NCI-H2196 treated with DMSO at 0.1 percent for 48 hours (cell line): Measurements from ENCODE around the gene AP3M1.
"Not testable (repeated sequence)": the region's sequence is repeated elsewhere in the genome, so short reads cannot be mapped to it uniquely, and the experiment has no call there.

Experiments
- DNase-seq: peaks from one replicate; lab custom pipeline; 2025; ENCODE audit not compliant: unreplicated experiment; lab: John Stamatoyannopoulos, UW

The AP3M1 gene

GRCh38 chr10:74163319-74164068 lies 12.9 kb upstream of the AP3M1 start:
- DNase-seq, result no peak

DNA sequence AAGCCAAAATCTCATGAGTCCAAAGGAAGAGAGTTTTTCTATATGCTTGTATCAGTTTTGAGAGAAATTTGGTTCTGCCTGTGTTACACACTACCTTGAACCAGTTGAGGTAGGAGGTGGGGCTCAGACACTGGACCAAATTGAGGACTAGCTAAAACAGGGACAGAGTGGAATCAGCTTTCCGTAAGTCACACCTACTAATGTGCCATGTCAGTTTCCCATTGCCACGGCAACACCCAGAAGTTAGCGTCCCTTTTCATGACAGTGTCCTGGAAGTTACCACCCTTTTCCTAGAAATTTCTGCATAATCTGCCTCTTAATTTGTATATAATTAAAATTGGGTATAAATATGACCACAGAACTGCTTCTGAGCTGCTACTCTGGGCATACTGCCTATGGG lies 9.4 kb upstream of the AP3M1 start:
- no peak for DNase-seq

GRCh38 chr10:74156919-74157289 lies 6.3 kb upstream of the AP3M1 start:
- no peak for DNase-seq

GRCh38 chr10:74153676-74154075 lies 3.0 kb upstream of the AP3M1 start:
- no peak for DNase-seq

DNA sequence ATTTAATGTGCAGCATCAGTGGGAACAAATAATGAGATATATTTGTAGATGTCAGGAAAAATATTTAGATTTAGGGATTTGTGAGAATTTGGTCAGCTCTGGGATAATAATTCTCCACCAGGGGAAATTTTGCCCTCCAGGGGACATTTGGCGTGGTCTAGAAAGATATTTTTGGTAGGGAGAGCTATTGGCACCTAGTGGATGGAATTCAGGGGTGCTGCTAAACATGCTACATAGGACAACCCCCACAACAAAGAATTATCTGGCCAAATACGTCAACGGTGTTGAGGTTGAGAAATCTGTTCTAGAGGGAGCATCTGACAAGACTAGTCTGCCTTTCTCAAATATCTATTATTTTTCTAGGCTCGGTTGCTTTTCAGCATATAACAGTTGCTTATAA lies 2.5 kb upstream of the AP3M1 start:
- DNase-seq, result peak; percentile 10

- no peak for DNase-seq
These were observed 1.5 kb upstream of the AP3M1 start for GRCh38 chr10:74151879-74152722.

GRCh38 chr10:74150990-74151878 lies 606 bp upstream of the AP3M1 start, which contains the start of gene ADK:
Gene ADK (plus strand): TSS chr10:74151221. CDS start chr10:74151279, 58 bp downstream.
- peak; percentile 96 for DNase-seq

DNA sequence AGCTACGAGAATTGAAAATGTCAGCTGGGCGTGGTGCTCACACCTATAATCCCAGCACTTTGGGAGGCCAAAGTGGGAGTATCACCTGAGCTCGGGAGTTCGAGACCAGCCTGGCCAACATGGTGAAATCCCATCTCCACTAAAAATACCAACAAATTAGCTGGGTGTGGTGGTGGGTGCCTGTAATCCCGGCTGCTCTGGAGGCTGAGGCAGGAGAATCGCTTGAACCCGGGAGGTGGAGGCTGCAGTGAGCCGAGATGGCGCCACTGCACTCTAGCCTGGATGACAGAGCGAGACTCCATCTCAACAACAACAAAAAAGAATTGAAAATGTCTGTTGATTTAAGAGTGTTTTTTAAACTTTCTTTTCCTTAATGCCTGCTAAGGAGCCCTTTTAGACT lies 3.6 kb downstream of the AP3M1 start:
- not testable (repeated sequence) for DNase-seq

- no peak for DNase-seq
These were observed 5.5 kb downstream of the AP3M1 start for GRCh38 chr10:74145133-74145532.

- DNase-seq, result no peak
These were observed 10.1 kb downstream of the AP3M1 start for GRCh38 chr10:74140553-74140952.

GRCh38 chr10:74139981-74140380 lies 10.6 kb downstream of the AP3M1 start:
- no peak for DNase-seq

- not testable (repeated sequence) for DNase-seq
These were observed 12.0 kb downstream of the AP3M1 start for GRCh38 chr10:74138596-74138995.

GRCh38 chr10:74137992-74138391 lies 12.6 kb downstream of the AP3M1 start:
- DNase-seq, result no peak

DNA sequence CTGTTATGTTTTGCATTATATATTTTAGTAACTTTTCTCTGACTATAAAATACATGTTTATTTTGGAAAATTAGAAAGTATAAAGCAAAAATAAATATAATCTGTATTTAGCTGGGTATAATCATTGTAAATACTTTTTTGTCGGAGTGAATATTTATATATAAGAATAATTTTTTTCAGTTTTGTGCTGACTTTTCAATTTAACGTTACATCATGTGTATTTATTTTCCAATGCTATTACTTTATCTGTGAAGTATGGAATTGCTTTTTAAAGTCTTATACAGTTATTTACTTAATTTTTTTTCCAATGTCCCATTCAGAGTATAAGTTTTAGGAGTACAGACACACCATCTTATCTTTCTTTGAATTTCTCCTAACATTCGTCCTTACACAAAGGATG lies 15.2 kb downstream of the AP3M1 start:
- no peak for DNase-seq

DNA sequence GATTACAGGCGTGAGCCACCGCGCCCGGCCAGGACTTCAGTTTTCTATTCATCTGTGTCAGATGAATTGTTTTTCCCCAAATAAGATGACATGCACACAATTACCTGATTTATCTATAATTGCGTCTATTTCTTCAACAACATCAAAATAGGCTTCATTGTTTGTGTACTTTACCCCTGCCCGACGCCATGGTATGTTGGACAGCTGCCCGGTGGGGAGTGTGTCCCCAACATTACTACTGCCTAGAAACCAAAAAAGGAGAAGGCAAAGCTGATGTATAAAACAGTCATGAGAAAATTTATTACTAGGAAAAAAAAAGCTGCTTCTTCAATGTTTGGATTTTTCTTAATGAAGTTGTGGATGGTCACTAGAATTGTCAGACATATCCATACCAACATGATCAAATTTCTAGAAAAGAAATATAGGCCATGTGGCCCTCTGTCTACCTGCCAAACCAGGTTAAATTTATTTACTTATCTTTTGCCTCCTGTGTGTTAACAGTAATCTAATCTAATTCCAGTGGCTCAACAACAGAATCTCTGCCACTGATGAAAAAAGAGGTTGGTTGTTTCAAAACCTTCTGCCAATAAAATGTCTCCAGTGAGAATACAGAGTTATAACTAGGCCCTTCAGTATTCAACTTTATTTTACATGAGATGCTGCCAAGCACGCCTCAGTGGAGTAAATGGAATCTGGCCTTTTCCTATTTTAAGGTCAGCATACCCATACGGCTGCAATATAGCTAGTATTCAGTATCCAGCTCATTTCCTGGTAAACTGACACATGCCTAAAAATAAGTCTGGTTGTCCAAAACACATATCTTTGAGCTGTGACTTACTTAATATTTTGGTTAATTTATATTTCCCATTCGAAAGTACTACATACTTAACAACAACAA lies 16.5 kb downstream of the AP3M1 start:
- peak; percentile 59 for DNase-seq

DNA sequence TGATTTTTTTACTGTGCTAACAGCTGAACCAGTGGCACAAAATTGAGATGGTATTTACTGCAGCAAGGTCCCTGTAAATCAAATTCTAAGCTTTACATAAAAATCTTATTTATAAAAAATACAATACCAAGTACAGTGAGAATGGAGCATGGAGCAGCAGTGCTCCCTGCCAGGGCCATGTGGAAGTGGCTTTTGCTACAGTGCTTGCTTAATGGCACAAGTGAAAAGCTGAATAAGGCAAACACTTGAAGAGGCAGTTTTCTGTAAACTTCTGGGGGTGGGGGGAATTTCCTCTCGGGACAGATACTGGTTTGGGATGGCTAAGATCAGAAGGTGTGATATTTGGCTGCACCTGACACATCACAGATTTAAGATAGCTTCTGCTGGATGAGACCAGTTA lies 27.5 kb downstream of the AP3M1 start:
- no peak for DNase-seq

DNA sequence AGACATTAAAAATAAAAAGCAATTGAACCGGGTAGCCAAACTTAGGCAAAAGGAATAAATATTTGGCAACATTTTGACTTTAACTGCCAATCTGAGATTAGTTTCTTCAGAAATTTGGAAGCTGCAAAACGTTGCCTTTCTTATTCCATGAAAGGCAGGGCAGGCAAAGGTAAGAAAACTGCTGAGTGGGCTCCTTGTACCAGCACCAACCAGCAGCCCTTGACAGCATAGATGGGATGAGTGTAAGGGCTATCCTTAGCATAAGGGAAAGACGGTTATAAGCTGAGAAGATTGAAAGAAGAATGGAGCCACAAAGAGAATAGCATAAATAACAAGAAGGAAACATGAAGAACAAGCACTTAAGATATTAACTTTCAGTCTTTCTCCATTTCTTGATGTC lies 28.6 kb downstream of the AP3M1 start:
- DNase-seq, result no peak

- DNase-seq, result no peak
These were observed 29.3 kb downstream of the AP3M1 start for GRCh38 chr10:74121368-74121767.

GRCh38 chr10:74120911-74121310 lies 29.7 kb downstream of the AP3M1 start:
- DNase-seq, result no peak

- DNase-seq, result no peak
These were observed 31.8 kb downstream of the AP3M1 start for GRCh38 chr10:74118804-74119203.
